Measurements from ENCODE around the gene GLG1. TPM values are rescaled to one million over a fixed set of nuclear protein-coding genes. Genes with fewer than 3 reads are reported as not detected.

The GLG1 gene
- total RNA-seq, 1 donor from 2014 or later, result 81.4 TPM

DNA sequence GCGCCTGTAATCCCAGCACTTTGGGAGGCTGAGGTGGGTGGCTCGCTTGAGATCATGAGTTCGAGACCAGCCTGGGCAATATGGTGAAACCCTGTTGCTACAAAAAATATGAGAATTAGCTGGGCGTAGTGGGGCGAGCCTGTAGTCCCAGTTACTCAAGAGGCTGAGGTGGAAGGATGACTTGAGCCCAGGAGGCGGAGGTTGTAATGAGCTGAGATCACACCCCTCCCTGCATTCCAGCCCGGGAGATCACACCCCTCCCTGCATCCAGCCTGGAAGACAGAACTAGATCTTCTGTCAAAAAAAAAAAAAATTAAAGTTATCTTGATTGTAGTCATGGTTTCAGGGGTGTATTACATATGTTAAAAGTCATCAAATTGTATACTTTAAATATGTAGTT lies 26.8 kb upstream of the GLG1 start:
- DNase-seq (no peak), ATAC-seq (ENCODE audit: low read depth) (no peak)
- POLR2A ChIA-PET, result no interaction called here
- H3K36me3 Mint-ChIP-seq (ENCODE audit: low read depth), result peaks cover 78% of the 10 kb centered on the region
- CTCF ChIA-PET, result no interaction called here
- no peak overlapping the region for H3K4me3 Mint-ChIP-seq
- intact Hi-C loops (cut with micrococcal nuclease), result no loop called here
- no peaks in the 10 kb centered on the region for H3K27me3 Mint-ChIP-seq
- H3K27ac Mint-ChIP-seq, result no peak overlapping the region
- TF ChIP-seq, protein P1, sequence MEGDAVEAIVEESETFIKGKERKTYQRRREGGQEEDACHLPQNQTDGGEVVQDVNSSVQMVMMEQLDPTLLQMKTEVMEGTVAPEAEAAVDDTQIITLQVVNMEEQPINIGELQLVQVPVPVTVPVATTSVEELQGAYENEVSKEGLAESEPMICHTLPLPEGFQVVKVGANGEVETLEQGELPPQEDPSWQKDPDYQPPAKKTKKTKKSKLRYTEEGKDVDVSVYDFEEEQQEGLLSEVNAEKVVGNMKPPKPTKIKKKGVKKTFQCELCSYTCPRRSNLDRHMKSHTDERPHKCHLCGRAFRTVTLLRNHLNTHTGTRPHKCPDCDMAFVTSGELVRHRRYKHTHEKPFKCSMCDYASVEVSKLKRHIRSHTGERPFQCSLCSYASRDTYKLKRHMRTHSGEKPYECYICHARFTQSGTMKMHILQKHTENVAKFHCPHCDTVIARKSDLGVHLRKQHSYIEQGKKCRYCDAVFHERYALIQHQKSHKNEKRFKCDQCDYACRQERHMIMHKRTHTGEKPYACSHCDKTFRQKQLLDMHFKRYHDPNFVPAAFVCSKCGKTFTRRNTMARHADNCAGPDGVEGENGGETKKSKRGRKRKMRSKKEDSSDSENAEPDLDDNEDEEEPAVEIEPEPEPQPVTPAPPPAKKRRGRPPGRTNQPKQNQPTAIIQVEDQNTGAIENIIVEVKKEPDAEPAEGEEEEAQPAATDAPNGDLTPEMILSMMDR (IDR thresholded peaks at IDR 0.05), result no peak
- H3K4me1 Mint-ChIP-seq, result no peaks in the 10 kb centered on the region
- no peaks in the 10 kb centered on the region for H3K9me3 Mint-ChIP-seq

DNA sequence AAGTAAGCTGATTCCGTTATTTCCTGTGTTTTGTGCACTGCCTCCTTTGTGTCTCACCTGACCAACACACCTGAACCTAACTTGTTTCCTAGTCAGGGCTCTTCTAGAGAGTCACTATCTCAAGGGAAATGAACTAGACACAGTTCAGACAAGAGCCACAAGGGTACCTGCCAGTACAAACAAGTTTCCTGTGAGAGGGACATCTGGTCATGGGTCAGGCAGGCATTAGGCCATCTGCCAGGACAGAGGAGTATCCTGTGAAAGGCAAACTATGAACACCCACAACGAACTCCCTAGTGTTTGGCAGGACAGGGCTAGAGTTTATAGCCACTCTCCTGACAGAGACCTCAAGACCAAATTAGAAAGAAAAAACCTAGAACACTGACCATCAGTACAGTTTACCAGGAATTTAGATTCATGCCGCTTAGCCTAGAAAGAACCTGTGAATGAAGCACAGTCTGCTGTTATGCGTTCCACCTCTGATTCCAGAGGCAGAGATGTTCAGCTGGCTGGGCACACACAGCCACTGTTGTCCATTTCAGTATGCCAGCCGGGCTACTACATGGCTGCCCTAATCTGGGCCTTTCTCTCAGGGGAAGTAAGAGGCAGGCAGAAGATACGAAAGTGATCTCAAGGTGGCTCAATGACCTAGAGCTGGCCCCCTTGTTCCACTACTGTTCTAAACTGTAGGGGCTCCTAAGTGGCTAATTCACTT lies 20.7 kb upstream of the GLG1 start:
- DNase-seq (no peak), ATAC-seq (ENCODE audit: low read depth) (no peak)
- peak overlapping the region; percentile 70 for H3K27ac Mint-ChIP-seq
- H3K4me1 Mint-ChIP-seq, result peaks cover 8% of the 10 kb centered on the region
- ChIA-PET CTCF (interaction anchor here (1.3 kb wide), 1 partner anchor 24 kb away, joined by 3 read pairs; no protein-coding TSS in a partner anchor), POLR2A (no interaction called here)
- no peaks in the 10 kb centered on the region for H3K9me3 Mint-ChIP-seq
- H3K4me3 Mint-ChIP-seq, result no peak overlapping the region
- H3K27me3 Mint-ChIP-seq, result no peaks in the 10 kb centered on the region
- intact Hi-C loops (cut with micrococcal nuclease), result loop anchor here (10.0 kb wide), 1 partner anchor 123 kb away; no protein-coding TSS in a partner anchor
- TF ChIP-seq, protein P1 (IDR thresholded peaks at IDR 0.05), result no peak
- H3K36me3 Mint-ChIP-seq (ENCODE audit: low read depth), result peaks cover 94% of the 10 kb centered on the region

DNA sequence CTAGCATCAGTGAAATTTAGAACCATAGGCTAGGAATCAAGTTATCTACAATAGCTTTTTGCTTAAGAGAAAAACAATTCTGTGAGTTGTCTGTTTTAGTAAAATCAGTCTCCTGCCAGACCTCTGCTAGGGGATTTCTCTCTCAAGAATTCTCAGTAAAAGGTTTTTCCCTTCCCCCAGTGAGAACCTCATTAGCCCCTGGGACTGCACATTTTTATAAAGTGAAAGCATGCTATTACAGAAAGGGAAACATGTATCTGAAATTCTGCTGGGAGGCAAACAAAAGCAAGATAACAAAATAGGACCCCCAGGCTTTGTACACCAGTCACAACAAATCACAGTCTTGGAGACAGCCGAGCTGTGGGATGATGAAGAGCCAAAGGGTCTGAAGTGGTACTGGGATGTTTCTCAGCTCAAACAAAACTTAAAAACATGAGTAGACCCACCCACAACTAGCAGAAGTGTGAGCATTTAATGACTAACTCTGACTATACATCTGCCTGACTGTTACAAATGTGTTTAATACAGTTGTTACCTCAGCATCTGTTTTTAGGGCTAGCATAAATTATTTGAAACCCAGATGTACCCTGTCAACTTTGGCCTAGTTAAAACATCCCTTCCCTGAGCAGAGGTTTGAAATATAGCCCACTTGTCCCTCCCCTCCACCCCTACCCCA lies 20.0 kb upstream of the GLG1 start:
- CTCF ChIA-PET, result no interaction called here
- TF ChIP-seq, protein P1 (IDR thresholded peaks at IDR 0.05), result no peak
- DNase-seq (no peak), ATAC-seq (ENCODE audit: low read depth) (peak; percentile 5)
- Mint-ChIP-seq H3K4me1 (peaks cover 8% of the 10 kb centered on the region), H3K9me3 (no peaks in the 10 kb centered on the region), H3K27ac (peak overlapping the region; percentile 70), H3K4me3 (no peak overlapping the region), H3K27me3 (no peaks in the 10 kb centered on the region), H3K36me3 (ENCODE audit: low read depth) (peaks cover 95% of the 10 kb centered on the region)
- intact Hi-C loops (cut with micrococcal nuclease), result loop anchor here (10.0 kb wide), 1 partner anchor 122 kb away; no protein-coding TSS in a partner anchor
- POLR2A ChIA-PET, result no interaction called here

DNA sequence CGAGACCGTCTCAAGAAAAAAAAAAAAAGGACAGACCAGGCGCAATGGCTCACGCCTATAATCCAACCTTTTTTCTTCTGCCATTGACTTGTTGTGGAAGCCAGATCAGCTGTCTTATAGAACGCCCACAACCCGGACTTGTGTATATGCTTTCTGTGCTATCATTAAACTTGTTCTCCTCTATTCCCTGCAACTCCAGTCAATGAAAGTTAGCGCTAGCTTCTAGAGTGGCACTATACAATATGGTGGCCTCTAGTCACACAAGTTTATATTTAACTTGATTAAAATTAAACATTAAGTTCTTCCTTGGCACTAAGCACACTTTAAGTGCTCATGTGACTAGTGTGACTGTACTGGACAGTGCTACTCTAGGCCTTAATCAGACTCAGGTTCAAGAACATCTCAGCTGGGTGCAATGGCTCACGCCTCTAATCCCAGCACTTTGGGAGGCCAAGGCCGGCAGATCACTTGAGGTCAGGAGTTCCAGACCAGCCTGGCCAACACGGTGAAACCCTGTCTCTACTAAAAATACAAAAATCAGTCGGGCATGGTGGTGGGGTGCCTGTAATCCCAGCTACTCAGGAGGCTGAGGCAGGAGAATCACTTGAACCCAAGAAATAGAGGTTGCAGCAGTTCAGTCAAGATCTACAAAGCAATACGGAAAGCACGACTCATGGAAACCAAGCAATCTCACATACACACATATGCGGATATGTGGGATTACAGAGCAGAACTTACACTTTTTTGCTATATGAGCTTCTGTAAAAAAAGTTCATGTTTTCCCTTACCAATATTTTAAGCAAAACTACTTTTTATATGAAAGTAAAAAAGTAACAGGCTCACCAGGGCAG lies 18.8 kb upstream of the GLG1 start:
- Mint-ChIP-seq H3K4me3 (no peak overlapping the region), H3K27me3 (no peaks in the 10 kb centered on the region), H3K36me3 (ENCODE audit: low read depth) (peaks cover 94% of the 10 kb centered on the region), H3K4me1 (peaks cover 8% of the 10 kb centered on the region), H3K27ac (no peak overlapping the region), H3K9me3 (no peaks in the 10 kb centered on the region)
- TF ChIP-seq, protein P1 (IDR thresholded peaks at IDR 0.05), result no peak
- no peak for DNase-seq
- ATAC-seq (ENCODE audit: low read depth), result no peak
- ChIA-PET CTCF (interaction anchor here (1.2 kb wide), 1 partner anchor 26 kb away, joined by 3 read pairs; no protein-coding TSS in a partner anchor), POLR2A (no interaction called here)
- intact Hi-C loops (cut with micrococcal nuclease), result loop anchor here (10.0 kb wide), 1 partner anchor 121 kb away; no protein-coding TSS in a partner anchor
